ENCODE data around the gene GH2.

DNA sequence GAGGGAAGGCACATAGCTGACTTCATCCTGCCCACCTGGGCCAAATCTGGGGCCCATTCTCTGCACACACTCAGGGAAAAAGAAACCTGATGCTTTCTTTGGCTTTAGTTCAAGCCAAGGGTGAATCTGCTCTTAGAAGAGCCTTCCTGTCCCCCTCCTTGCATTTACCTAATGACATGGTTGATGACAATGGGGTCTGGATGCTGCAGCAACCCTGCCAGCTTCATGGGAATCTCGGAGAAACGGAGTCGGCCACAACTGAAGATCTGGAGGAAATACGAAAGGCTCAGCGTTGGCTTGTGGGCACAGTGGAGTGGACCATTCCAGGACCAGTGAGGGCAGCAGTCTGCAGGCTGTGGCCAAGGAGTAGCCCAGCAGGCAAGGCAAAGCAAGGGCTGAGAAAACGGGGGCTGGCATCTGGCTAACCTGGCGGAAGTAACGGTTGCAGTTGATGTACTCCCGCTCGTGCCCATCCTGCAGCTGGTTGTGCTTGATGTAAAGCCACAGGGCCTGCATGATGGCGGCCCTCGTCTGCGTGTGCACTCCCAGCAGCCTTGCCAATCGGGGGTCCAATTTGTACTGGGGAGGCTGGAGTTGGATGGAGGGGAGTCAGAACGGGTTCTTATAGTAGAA lies 47.9 kb downstream of the GH2 start:
- TF ChIP-seq, protein P1, sequence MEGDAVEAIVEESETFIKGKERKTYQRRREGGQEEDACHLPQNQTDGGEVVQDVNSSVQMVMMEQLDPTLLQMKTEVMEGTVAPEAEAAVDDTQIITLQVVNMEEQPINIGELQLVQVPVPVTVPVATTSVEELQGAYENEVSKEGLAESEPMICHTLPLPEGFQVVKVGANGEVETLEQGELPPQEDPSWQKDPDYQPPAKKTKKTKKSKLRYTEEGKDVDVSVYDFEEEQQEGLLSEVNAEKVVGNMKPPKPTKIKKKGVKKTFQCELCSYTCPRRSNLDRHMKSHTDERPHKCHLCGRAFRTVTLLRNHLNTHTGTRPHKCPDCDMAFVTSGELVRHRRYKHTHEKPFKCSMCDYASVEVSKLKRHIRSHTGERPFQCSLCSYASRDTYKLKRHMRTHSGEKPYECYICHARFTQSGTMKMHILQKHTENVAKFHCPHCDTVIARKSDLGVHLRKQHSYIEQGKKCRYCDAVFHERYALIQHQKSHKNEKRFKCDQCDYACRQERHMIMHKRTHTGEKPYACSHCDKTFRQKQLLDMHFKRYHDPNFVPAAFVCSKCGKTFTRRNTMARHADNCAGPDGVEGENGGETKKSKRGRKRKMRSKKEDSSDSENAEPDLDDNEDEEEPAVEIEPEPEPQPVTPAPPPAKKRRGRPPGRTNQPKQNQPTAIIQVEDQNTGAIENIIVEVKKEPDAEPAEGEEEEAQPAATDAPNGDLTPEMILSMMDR (IDR thresholded peaks at IDR 0.05) = no peak
- no peak for TF ChIP-seq ZFX (IDR thresholded peaks at IDR 0.05; ENCODE audit: borderline replicate concordance)
